ENCODE data around the gene MEOX2. TPM values are rescaled to one million over a fixed set of nuclear protein-coding genes. Genes with fewer than 3 reads are reported as not detected.

Gene MEOX2
- total RNA-seq, 1 donor from 2014 or later = not detected

GRCh38 chr7:15594461-15594860, 92.0 kb downstream of the MEOX2 start:
- Mint-ChIP-seq H3K4me3 (no peak overlapping the region), H3K9me3 (peaks cover 10% of the 10 kb centered on the region), H3K27ac (peak overlapping the region; percentile 39), H3K27me3 (ENCODE audit: low read depth) (no peaks in the 10 kb centered on the region), H3K4me1 (peaks cover 7% of the 10 kb centered on the region), H3K36me3 (no peaks in the 10 kb centered on the region)
- DNase-seq (ENCODE audit: low spot score in 2 of 2, unreplicated experiment in 2 of 2) = no peak
- TF ChIP-seq CTCF (IDR thresholded peaks at IDR 0.05; ENCODE audit: unreplicated experiment) = no peak

- TF ChIP-seq CTCF (IDR thresholded peaks at IDR 0.05; ENCODE audit: unreplicated experiment) = no peak
- Mint-ChIP-seq H3K4me3 (no peak overlapping the region), H3K4me1 (peaks cover 7% of the 10 kb centered on the region), H3K9me3 (peaks cover 10% of the 10 kb centered on the region), H3K27me3 (ENCODE audit: low read depth) (no peaks in the 10 kb centered on the region), H3K36me3 (no peaks in the 10 kb centered on the region), H3K27ac (no peak overlapping the region)
- DNase-seq (ENCODE audit: low spot score in 2 of 2, unreplicated experiment in 2 of 2) = no peak
Observed at GRCh38 chr7:15593382-15593781, 93.1 kb downstream of the MEOX2 start.

GRCh38 chr7:15586266-15586665, 100.2 kb downstream of the MEOX2 start:
- Mint-ChIP-seq H3K27ac (no peak overlapping the region), H3K4me3 (no peak overlapping the region), H3K27me3 (ENCODE audit: low read depth) (no peaks in the 10 kb centered on the region), H3K4me1 (no peaks in the 10 kb centered on the region), H3K9me3 (peaks cover 31% of the 10 kb centered on the region), H3K36me3 (peaks cover 2% of the 10 kb centered on the region)
- no peak for TF ChIP-seq CTCF (IDR thresholded peaks at IDR 0.05; ENCODE audit: unreplicated experiment)
- no peak for DNase-seq (ENCODE audit: low spot score in 2 of 2, unreplicated experiment in 2 of 2)

- Mint-ChIP-seq H3K27me3 (ENCODE audit: low read depth) (no peaks in the 10 kb centered on the region), H3K36me3 (peaks cover 2% of the 10 kb centered on the region), H3K4me3 (no peak overlapping the region), H3K4me1 (no peaks in the 10 kb centered on the region), H3K9me3 (peaks cover 27% of the 10 kb centered on the region), H3K27ac (no peak overlapping the region)
- TF ChIP-seq CTCF (IDR thresholded peaks at IDR 0.05; ENCODE audit: unreplicated experiment) = no peak
- no peak for DNase-seq (ENCODE audit: low spot score in 2 of 2, unreplicated experiment in 2 of 2)
Observed at GRCh38 chr7:15584575-15584974, 101.9 kb downstream of the MEOX2 start.

GRCh38 chr7:15582773-15583172, 103.7 kb downstream of the MEOX2 start:
- Mint-ChIP-seq H3K9me3 (peaks cover 27% of the 10 kb centered on the region), H3K4me3 (no peak overlapping the region), H3K36me3 (peaks cover 2% of the 10 kb centered on the region), H3K4me1 (no peaks in the 10 kb centered on the region), H3K27me3 (ENCODE audit: low read depth) (no peaks in the 10 kb centered on the region), H3K27ac (no peak overlapping the region)
- TF ChIP-seq CTCF (IDR thresholded peaks at IDR 0.05; ENCODE audit: unreplicated experiment) = no peak
- DNase-seq (ENCODE audit: low spot score in 2 of 2, unreplicated experiment in 2 of 2) = no peak

- H3K9me3 Mint-ChIP-seq = peaks cover 23% of the 10 kb centered on the region
- no peak overlapping the region for H3K4me3 Mint-ChIP-seq
- DNase-seq (ENCODE audit: low spot score in 2 of 2, unreplicated experiment in 2 of 2) = no peak
- no peak overlapping the region for H3K27ac Mint-ChIP-seq
- TF ChIP-seq CTCF (IDR thresholded peaks at IDR 0.05; ENCODE audit: unreplicated experiment) = no peak
- peaks cover 2% of the 10 kb centered on the region for H3K36me3 Mint-ChIP-seq
- H3K27me3 Mint-ChIP-seq (ENCODE audit: low read depth) = no peaks in the 10 kb centered on the region
- no peaks in the 10 kb centered on the region for H3K4me1 Mint-ChIP-seq
Observed at GRCh38 chr7:15581352-15581951, 105.0 kb downstream of the MEOX2 start.

Data from mesothelial cell of epicardium (in vitro differentiated cells).